Astrocyte (in vitro differentiated cells and primary cell): ENCODE data around the gene PKM. TPM values are rescaled to one million over a fixed set of nuclear protein-coding genes. Genes with fewer than 3 reads are reported as not detected.

Experiments
- DNase-seq: peaks from one replicate; pipeline ENCODE4 v3.0.0-alpha.2; 2010; ENCODE audit warnings: low read depth
- FAIRE-seq: peaks from 2 replicates; lab custom pipeline; 2011; peaks lifted over from hg19 to GRCh38; lab: Jason Lieb, UNC
- H2AFZ ChIP-seq: 2 replicates; pipeline ENCODE4 v1.6.0; 2012; ENCODE audit warnings: low read depth, low read length, inconsistent platforms
- H3K27ac ChIP-seq: 2 replicates; pipeline ENCODE4 v1.5.1; 2011; ENCODE audit warnings: low read depth, low read length, inconsistent platforms
- H3K27me3 ChIP-seq: 2 replicates; pipeline ENCODE4 v1.6.0; 2011; ENCODE audit warnings: low read length, inconsistent platforms; ENCODE audit not compliant: insufficient read depth
- H3K36me3 ChIP-seq: 2 replicates; pipeline ENCODE4 v1.5.1; 2011; ENCODE audit warnings: low read length, inconsistent platforms; ENCODE audit not compliant: insufficient read depth
- H3K4me1 ChIP-seq: 2 replicates; pipeline ENCODE4 v1.5.1; 2011; ENCODE audit warnings: low read length, inconsistent platforms; ENCODE audit not compliant: insufficient read depth
- H3K4me2 ChIP-seq: 2 replicates; pipeline ENCODE4 v1.6.0; 2012; ENCODE audit warnings: low read length, inconsistent platforms
- H3K4me3 ChIP-seq: 2 replicates; pipeline ENCODE4 v1.5.1; 2011; ENCODE audit warnings: low read depth, mild to moderate bottlenecking, low read length, inconsistent platforms; ENCODE audit not compliant: insufficient read depth
- H3K79me2 ChIP-seq: 2 replicates; pipeline ENCODE4 v1.6.0; 2012; ENCODE audit warnings: mild to moderate bottlenecking, low read length, inconsistent platforms; ENCODE audit not compliant: insufficient read depth
- H3K9ac ChIP-seq: 2 replicates; pipeline ENCODE4 v1.6.0; 2012; ENCODE audit warnings: mild to moderate bottlenecking, low read length, inconsistent platforms
- H3K9me3 ChIP-seq: 2 replicates; pipeline ENCODE4 v1.5.1; 2012; ENCODE audit warnings: low read depth, mild to moderate bottlenecking, low read length, inconsistent platforms; ENCODE audit not compliant: insufficient read depth
- H4K20me1 ChIP-seq: 2 replicates; pipeline ENCODE4 v1.6.0; 2012; ENCODE audit warnings: low read length, inconsistent platforms; ENCODE audit not compliant: insufficient read depth
- H3K27ac Mint-ChIP-seq: one replicate; pipeline ENCODE4 v1.8.0; 2021; ENCODE audit warnings: mild to moderate bottlenecking, mixed read lengths; ENCODE audit not compliant: unreplicated experiment
- H3K27me3 Mint-ChIP-seq: one replicate; pipeline ENCODE4 v1.8.0; 2021; ENCODE audit warnings: low read depth, mixed read lengths; ENCODE audit not compliant: unreplicated experiment
- H3K36me3 Mint-ChIP-seq: one replicate; pipeline ENCODE4 v1.8.0; 2021; ENCODE audit warnings: low read depth, mixed read lengths; ENCODE audit not compliant: unreplicated experiment
- H3K4me1 Mint-ChIP-seq: one replicate; pipeline ENCODE4 v1.8.0; 2021; ENCODE audit warnings: low read depth, mixed read lengths; ENCODE audit not compliant: unreplicated experiment
- H3K4me3 Mint-ChIP-seq: one replicate; pipeline ENCODE4 v1.8.0; 2021; ENCODE audit warnings: mild to moderate bottlenecking, moderate library complexity, mixed read lengths; ENCODE audit not compliant: unreplicated experiment
- H3K9me3 Mint-ChIP-seq: one replicate; pipeline ENCODE4 v1.8.0; 2021; ENCODE audit warnings: mild to moderate bottlenecking, mixed read lengths; ENCODE audit not compliant: unreplicated experiment
- CTCF ChIP-seq: IDR thresholded peaks from 2 replicates; pipeline ENCODE4 v1.5.1; 2011; ENCODE audit warnings: low read depth, mild to moderate bottlenecking, inconsistent platforms, low read length, moderate library complexity; ENCODE audit not compliant: insufficient read depth
- EZH2 ChIP-seq: IDR thresholded peaks from 2 replicates; pipeline ENCODE4 v1.6.1; 2012; ENCODE audit warnings: mild to moderate bottlenecking, low read length, inconsistent platforms; ENCODE audit not compliant: insufficient read depth
- total RNA-seq: library from RNA; stranded (reverse); gene quantifications from 2 replicates; pipeline ENCODE4 v1.2.1, GENCODE V29; 2021

The PKM gene
- total RNA-seq, 1 donor from 2014 or later = 2,288 TPM

GRCh38 chr15:72231833-72232478 lies 966 bp upstream of the PKM start:
- H3K79me2 ChIP-seq = peaks cover 57% of the 10 kb centered on the region
- no peaks in the 10 kb centered on the region for H3K27me3 ChIP-seq
- H3K27me3 Mint-ChIP-seq = no peaks in the 10 kb centered on the region
- peak; percentile 84 for DNase-seq
- no peaks in the 10 kb centered on the region for H3K36me3 ChIP-seq
- peak overlapping the region; percentile 93 for H3K27ac Mint-ChIP-seq
- peaks cover 39% of the 10 kb centered on the region for H3K4me1 Mint-ChIP-seq
- peak overlapping the region; percentile 93 for H3K4me3 Mint-ChIP-seq
- peaks cover 25% of the 10 kb centered on the region for H4K20me1 ChIP-seq
- H3K27ac ChIP-seq = peak overlapping the region; percentile 87
- FAIRE-seq = peak; percentile 9
- peak overlapping the region; percentile 98 for H3K9ac ChIP-seq
- H3K9me3 Mint-ChIP-seq = no peaks in the 10 kb centered on the region
- H3K9me3 ChIP-seq = no peaks in the 10 kb centered on the region
- H3K4me3 ChIP-seq = peak overlapping the region; percentile 78
- H3K36me3 Mint-ChIP-seq = peaks cover 23% of the 10 kb centered on the region
- TF ChIP-seq CTCF = no peak
- TF ChIP-seq EZH2 = no peak
- peaks cover 36% of the 10 kb centered on the region for H3K4me1 ChIP-seq
- peak overlapping the region; percentile 74 for H2AFZ ChIP-seq
- peak overlapping the region; percentile 90 for H3K4me2 ChIP-seq

GRCh38 chr15:72230197-72231065 lies 559 bp downstream of the PKM start:
- Mint-ChIP-seq H3K9me3 (no peaks in the 10 kb centered on the region), H3K4me1 (peaks cover 43% of the 10 kb centered on the region), H3K27ac (peak overlapping the region; percentile 96), H3K4me3 (peak overlapping the region; percentile 99), H3K36me3 (peaks cover 29% of the 10 kb centered on the region), H3K27me3 (no peaks in the 10 kb centered on the region)
- peaks cover 41% of the 10 kb centered on the region for H3K4me1 ChIP-seq
- TF ChIP-seq CTCF = no peak
- TF ChIP-seq EZH2 = no peak
- DNase-seq (peak; percentile 83), FAIRE-seq (no peak)
- H3K79me2 ChIP-seq = peaks cover 63% of the 10 kb centered on the region
- no peak overlapping the region for H2AFZ ChIP-seq
- H4K20me1 ChIP-seq = peaks cover 41% of the 10 kb centered on the region
- H3K9ac ChIP-seq = peak overlapping the region; percentile 98
- peak overlapping the region; percentile 78 for H3K4me3 ChIP-seq
- peak overlapping the region; percentile 87 for H3K27ac ChIP-seq
- H3K27me3 ChIP-seq = no peaks in the 10 kb centered on the region
- no peaks in the 10 kb centered on the region for H3K9me3 ChIP-seq
- H3K4me2 ChIP-seq = peak overlapping the region; percentile 90
- peaks cover 5% of the 10 kb centered on the region for H3K36me3 ChIP-seq
